ES-I3 (cell line): ENCODE measurements around the gene TRPM5.

Experiments
- H3K36me3 ChIP-seq: 2 replicates; pipeline ENCODE4 v1.6.1; 2013; ENCODE audit warnings: mild to moderate bottlenecking, low read length, control low read depth, moderate library complexity; ENCODE audit not compliant: insufficient read depth
- H3K4me1 ChIP-seq: 2 replicates; pipeline ENCODE4 v1.6.1; 2013; ENCODE audit warnings: mild to moderate bottlenecking, control low read depth, low read length; ENCODE audit not compliant: insufficient read depth
- H3K9ac ChIP-seq: 2 replicates; pipeline ENCODE4 v1.6.1; 2013; ENCODE audit warnings: low read depth, mild to moderate bottlenecking, low read length, moderate library complexity
- H3K9me3 ChIP-seq: 2 replicates; pipeline ENCODE4 v1.6.1; 2013; ENCODE audit warnings: mild to moderate bottlenecking, low read length, moderate library complexity; ENCODE audit not compliant: control insufficient read depth, insufficient read depth

TRPM5 gene

DNA sequence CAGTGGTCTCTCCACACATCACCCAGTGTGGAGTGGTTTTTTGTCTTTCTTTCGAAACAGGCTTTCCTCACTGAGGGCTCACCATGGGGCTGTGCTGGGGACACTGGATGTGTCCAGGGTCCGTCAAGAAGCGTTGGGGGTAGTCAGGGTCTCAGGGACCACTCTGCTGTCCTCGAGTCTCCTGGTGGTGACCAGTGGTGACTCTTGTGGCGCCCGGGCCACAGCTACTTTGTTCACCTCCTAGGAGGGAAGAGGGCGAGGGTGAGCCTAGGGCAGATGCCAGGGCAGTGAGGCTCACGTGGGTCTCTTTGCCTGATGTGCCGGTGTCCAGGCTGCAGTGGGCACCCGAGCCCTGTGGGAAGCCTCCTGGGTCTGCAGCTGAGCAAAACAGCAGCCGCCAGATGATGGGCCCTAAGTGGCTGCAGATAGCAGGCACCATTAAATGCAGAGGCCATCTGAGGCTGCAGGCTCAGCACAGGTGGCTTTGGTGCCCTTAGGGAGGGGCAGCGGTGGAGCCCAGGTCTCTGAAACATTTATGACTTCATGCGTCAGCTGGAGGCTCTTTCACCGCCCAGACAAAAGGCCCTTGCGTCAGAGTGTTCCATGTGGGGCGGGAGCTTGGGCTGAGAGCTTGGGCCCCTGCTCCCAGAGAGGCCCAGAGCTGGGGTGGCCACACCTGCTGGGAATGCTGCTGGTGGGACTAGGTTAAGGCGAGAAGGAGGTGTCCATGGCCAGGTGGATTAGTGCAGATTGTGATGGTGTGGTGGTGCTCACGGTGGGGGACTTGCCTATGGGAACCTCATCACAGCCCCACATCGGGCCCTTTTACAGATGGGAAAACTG lies 30.0 kb upstream of the TRPM5 start:
- Histone ChIP-seq H3K9me3 (no peaks in the 10 kb centered on the region; the same call in 1 of the 2 replicates), H3K36me3 (no peaks in the 10 kb centered on the region), H3K4me1 (no peaks in the 10 kb centered on the region), H3K9ac (no peak overlapping the region)

DNA sequence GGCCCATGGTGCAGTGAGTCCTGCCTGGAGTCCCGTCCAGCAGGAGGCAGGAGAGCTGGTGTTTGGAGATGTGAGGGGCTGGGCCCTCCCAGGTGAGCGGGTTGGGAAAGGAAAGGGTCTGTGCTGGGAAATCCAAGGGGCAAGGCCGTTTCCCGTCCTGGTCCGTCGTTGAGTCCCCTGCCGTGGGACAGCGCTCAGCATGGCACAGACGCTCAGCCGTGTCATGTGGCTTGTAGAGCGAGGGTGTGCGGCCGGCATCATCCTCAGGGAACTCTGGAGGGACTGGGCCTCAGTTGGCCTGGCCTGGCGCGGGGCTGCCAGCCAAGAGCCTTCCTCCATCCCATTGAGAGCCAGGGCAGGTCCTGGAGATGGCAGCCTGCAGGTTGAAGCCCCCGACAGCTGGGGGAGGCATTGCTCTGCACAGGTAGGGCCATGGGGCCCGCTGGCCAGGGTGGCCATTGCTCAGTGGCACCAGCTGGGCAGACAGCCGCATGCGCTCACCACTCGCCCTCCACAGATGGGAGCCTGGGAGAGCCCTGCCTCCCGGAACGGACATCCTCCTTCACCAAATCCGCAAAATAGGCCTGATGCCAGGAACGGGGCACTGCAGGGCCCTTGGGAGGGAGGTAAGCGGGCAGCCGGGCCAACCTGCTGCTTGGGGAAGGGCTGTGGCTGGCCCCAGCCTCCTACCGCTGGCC lies 29.2 kb upstream of the TRPM5 start:
- no peaks in the 10 kb centered on the region for H3K4me1 ChIP-seq
- no peak overlapping the region for H3K9ac ChIP-seq
- no peaks in the 10 kb centered on the region for H3K36me3 ChIP-seq
- H3K9me3 ChIP-seq = no peaks in the 10 kb centered on the region; the same call in 1 of the 2 replicates

DNA sequence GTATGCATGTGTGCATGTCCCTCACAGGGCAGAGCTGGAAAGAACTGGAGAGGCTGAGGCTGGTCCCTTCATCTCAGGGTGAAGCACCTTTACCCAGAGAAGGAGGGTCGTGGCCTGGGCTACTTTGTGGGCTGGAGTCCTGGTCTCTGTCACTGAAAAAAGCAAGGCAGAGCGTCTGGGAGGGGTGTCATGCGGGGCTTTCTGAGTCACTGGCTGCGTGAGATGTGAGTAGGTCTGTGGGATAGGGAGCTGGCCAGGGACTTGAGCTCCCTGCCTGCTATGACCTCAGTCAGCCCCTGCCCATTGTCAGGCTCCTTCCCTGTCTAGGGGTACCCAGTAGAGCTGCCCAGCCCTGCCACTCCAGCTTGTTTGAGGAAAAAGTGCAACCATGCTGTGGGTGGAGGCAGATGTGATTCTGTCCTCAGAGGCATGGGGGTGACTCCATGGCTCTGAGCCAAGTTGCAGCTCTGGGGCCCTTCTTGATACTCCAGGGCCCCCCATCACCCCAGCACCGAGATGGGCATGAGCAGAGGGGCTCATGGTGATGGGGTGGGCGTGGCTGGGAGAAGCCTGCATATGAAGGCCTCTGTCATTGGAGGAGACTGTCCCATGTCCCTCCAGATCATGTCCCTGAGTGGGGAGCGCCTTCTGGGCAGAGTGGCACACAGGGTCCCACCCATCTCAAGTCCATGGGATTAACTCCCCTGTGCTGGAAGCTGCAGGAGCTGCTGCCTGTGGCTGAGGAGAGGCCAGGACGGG lies 28.3 kb upstream of the TRPM5 start:
- Histone ChIP-seq H3K36me3 (no peaks in the 10 kb centered on the region), H3K9me3 (no peaks in the 10 kb centered on the region; the same call in 1 of the 2 replicates), H3K9ac (no peak overlapping the region), H3K4me1 (no peaks in the 10 kb centered on the region)

DNA sequence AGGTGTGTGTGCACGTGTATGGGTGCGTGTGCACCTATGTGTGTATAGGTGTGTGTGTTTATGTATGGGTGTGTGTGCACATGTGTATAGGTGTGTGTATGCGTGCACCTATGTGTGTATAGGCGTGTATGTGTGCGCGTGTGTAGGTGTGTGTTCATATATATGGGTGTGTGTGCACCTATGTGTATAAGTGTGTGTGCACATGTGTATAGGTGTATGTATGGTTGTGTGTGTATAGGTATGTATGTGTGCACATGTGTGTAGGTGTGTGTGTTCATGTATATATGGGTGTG lies 27.4 kb upstream of the TRPM5 start:
- no peaks in the 10 kb centered on the region for H3K4me1 ChIP-seq
- H3K36me3 ChIP-seq = no peaks in the 10 kb centered on the region
- no peak overlapping the region for H3K9ac ChIP-seq
- H3K9me3 ChIP-seq = no peaks in the 10 kb centered on the region

DNA sequence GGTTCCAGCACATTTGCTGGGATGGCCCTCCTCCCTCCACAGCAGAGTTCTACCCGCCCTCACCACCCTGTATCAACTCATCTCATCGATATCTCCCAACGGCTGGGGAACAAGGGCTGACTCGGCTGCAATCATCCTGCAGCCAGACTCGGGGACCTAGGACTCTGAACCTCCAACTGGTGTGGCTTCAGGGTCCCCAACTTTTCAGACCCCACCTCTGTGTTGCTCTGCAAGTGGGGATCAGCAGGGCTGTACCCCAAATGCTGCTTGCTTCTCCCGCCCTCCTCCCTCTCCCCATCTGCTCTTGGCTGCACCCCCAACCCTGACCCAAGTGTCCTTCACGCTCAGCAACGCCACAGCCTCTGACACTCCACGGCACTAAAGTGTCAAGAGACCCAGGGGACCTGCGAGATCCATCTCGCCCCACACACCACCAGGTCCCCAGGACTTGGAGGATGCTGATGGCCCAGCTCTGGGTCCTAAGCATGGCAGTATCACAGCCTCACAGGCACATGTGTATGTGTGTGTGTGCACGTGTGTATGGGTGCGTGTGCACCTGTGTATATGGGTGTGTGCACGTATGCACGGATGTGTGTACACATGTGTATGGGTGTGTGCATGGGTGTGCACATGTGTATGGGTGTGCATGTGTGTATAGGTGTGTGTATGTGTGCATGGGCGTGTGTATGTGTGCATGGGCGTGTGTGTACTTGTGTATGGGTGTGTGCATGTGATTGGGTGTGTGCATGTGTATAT lies 26.9 kb upstream of the TRPM5 start:
- Histone ChIP-seq H3K9me3 (no peaks in the 10 kb centered on the region), H3K4me1 (no peaks in the 10 kb centered on the region), H3K36me3 (no peaks in the 10 kb centered on the region), H3K9ac (no peak overlapping the region)

DNA sequence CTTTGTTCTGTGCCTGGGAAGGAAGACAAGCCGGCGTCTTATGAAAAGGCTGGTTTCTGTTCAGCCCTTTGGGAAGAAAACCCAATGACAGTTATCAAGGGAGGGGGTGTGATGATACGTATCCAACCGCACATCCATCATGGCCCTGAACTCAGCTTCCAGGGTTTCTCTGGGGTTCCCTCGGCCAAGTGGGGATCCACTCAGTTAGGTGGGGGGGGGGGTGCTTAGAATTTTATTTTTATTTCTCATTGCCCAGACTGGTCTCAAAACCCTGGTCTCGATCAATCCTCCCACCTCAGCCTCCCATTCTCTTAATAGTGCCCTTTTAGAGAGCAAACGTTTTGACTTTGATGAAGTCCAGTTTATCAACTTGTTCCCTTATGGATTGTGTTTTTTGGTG lies 26.2 kb upstream of the TRPM5 start:
- Histone ChIP-seq H3K9me3 (no peaks in the 10 kb centered on the region), H3K4me1 (no peaks in the 10 kb centered on the region), H3K36me3 (no peaks in the 10 kb centered on the region), H3K9ac (no peak overlapping the region)

DNA sequence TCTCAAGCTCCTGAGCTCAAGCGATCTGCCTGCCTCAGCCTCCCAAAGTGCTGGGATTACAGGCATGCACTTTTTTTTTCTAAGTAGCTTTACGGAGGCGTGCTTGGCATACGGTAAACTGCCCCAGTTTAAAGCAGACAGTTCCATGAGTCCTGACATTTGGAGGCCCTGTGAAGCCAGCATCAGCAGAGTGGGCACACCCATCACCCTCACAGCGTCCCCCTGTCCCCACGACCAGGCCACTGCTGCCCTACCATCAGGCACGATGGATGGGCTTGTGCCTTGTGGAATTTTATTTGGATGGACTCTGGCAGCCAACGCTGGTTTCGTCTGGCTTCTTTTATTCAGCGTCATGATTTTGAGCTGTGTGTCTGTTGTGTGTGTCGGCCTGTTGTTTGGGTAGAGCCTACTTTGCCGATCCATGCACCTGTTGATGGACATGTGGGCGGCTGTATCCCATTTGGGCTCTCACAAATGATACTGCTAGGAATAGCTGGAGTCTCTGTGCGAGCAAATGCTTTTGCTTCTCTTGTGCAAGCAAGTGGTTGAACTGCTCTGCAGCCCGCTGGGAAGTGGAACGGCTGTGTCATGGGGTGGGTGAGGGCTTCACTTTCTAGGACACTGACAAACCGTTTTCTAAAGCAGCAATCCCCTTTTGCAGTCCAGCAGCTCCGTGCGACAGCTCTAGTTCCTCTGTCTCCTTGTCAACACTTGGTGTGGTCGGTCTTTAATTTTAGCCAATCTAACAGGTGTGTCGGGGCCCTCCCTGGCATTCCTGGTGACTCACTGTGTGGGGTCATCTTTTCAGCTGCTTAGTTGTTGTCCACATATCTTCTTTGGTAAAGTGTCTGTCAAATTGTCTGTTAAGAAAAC lies 24.3 kb upstream of the TRPM5 start:
- Histone ChIP-seq H3K4me1 (no peaks in the 10 kb centered on the region), H3K9ac (no peak overlapping the region), H3K36me3 (no peaks in the 10 kb centered on the region), H3K9me3 (no peaks in the 10 kb centered on the region)

DNA sequence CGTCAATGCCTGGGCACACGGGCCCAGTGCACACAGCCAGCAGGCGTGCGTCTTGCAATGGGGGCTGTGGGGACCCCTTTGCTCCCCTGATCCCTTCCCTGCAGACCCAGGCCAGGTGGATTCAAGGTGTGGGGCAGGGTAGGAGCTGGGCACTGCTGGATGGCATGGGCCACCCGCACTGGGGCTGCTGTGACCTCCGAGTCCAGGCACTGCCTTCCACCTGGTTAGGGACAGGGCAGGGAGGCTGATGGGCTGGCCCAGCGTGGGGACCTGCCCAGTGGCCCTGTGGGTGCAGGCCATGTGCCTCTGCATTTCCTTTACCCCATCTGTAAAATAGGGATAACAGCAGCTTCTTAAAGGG lies 23.4 kb upstream of the TRPM5 start:
- no peaks in the 10 kb centered on the region for H3K36me3 ChIP-seq
- H3K9ac ChIP-seq = no peak overlapping the region
- no peaks in the 10 kb centered on the region for H3K9me3 ChIP-seq
- no peaks in the 10 kb centered on the region for H3K4me1 ChIP-seq

DNA sequence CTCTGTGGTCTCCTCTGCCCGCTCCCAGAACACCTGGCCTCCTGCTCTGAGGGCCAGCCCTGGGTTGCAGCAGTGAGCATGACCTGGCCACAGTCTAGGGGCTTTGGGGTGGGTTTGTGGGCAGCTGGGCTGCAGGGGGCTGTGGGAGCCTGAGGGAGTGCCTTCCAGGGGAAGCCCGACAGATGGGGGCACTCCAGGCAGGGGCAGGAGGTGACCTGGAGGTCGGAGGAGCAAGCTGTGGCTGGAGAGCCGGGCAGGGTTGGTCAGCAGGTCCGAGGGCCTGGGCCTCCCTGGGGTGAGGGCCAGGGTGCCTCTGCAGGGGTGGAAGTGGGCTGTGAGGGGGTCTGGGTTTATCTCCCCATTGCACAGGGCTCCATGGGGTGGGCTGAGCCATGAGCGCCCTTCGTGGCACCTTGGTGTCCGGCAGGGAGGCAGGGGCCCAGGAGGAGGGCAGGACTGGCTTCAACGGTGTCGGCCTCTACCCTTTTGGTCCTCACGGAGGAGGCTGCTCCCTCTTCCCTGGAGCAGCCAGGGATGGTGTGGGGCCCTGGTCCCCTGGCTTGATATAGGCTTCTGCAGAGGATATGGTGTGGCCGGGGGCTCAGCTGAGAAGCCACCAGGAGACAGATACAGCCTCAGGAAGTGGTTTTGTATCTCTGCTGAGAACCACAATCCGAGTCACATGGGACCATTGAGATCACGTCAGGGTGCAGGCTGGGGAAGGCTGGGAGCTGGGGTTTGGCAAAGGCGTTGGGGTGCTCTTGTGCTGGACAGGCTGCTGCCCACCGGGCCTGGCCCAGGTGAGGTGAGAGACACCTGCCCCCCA lies 22.8 kb upstream of the TRPM5 start:
- Histone ChIP-seq H3K36me3 (no peaks in the 10 kb centered on the region), H3K9me3 (no peaks in the 10 kb centered on the region), H3K4me1 (no peaks in the 10 kb centered on the region), H3K9ac (no peak overlapping the region)

DNA sequence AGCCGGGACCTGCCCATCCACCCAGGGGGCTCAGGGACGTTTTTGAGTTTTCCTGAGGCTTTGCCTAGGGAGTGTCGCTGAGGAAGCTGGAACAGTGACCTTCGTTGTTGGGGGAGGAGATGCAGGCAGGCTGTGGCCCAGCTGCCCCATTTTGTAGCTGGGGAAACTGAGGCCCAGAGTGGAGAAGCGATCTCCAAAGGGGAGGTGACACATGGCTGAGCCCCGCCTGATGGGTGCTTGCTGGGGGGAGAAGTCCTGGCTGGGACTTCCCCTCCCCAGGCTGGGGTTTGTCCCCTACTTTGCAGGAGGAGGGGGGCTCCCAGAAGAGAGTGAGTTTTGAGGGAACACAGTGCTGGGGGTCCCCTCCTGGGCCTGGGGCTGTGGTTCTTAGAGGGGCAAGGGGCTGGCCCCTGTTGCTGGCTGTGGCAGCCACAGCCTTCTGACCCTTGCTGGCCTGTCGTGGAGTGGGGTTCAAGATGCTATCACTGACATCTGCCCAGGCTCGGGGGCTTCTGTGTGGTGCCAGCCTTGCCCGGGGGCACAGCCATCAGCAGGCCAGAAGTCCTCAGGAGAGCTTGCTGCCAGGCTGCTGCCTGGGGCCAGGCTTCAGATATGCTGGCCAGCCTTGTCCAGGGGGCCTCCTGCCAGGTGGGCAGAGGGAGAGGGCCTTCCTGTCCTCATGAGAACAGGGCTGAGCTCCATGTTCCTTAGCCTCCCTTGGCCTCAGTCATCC lies 21.9 kb upstream of the TRPM5 start:
- Histone ChIP-seq H3K9ac (no peak overlapping the region), H3K4me1 (no peaks in the 10 kb centered on the region), H3K9me3 (no peaks in the 10 kb centered on the region), H3K36me3 (no peaks in the 10 kb centered on the region)

DNA sequence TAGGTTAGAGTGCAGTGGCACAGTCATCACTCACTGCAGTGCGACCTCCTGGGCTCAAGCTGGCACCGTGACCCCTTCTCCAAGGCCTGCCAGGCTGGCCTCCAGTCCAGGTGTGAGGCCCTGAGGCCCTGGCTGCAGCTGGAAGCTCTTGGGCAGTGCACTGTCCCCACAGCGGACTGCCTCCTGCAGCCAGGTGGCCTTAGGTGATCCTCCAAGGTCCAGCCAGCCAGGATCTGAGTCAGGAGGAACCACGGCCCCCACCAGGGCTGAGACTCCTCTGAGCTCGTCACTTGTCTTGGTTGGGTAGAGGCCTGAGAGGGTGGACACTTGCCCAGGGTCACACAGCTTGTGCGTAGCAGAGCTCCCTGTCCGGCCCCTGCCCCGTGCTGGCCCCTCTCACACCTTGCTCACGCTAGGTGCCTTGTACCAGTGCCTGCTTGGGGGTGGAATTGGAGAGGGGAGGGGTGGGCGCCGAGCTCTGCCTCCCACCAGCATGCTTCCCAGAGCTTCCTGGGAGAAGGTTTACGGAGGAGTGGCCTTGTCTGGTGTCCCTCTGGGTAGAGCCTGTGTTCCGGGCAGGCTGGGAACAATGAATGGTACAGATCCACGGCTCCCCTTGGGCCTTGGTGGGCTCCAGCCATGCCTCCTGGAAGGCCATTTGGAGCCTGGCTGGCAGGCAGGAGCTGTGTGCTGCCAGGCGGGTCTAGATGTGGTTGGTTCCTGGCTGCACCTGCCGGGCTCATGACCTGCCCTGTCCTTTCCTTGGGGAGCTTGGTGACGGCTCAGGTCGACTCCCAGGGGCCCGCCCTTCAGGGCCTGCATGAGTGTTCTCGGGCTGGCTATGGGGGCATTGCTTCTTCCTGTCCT lies 21.1 kb upstream of the TRPM5 start:
- no peaks in the 10 kb centered on the region for H3K9me3 ChIP-seq

More for the DNA sequence above, 21.1 kb upstream of the TRPM5 start:
- H3K9ac ChIP-seq = no peak overlapping the region
- H3K36me3 ChIP-seq = no peaks in the 10 kb centered on the region
- no peaks in the 10 kb centered on the region for H3K4me1 ChIP-seq
